IMR-90 (cell line): ENCODE measurements around the gene ZMIZ2. TPM values are rescaled to one million over a fixed set of nuclear protein-coding genes. Genes with fewer than 3 reads are reported as not detected.

Experiments
- ATAC-seq: fragments of 200-7000 bp; cut with Tn5 transposase; 2 replicates; pipeline ENCODE4 v1.9.1; 2020; ENCODE audit warnings: low read depth, mild to moderate bottlenecking, moderate library complexity
- BruUV-seq: library from RNA; stranded (reverse); fragments of 400-500 nt; replicated peaks from 2 replicates; lab custom pipeline; 2021; lab: Mats Ljungman, UMichigan
- CTCF ChIA-PET: fragments of 300-600 bp; formaldehyde crosslinking; extraction: SDS; loops from one replicate; lab custom pipeline; 2021; ENCODE audit warnings: antibody characterized with exemption; lab: Yijun Ruan, JAX
- POLR2A ChIA-PET: fragments of 300-600 bp; sonication (Branson Sonifier 250); formaldehyde crosslinking; loops from one replicate; lab custom pipeline; 2022; ENCODE audit warnings: antibody characterized with exemption; ENCODE audit not compliant: unreplicated experiment; lab: Charles Lee
- DNase-seq: peaks from one replicate; pipeline ENCODE4 v3.0.0; 2013
- H2AFZ ChIP-seq: replicated peaks from 2 replicates; pipeline ENCODE3; 2013; ENCODE audit warnings: low read length, mild to moderate bottlenecking; ENCODE audit not compliant: poor library complexity
- H2AK5ac ChIP-seq: 2 replicates; pipeline ENCODE4 v1.6.1; 2013; ENCODE audit warnings: low read depth, low read length, inconsistent platforms
- H2AK9ac ChIP-seq: replicated peaks from 2 replicates; pipeline ENCODE3; 2013; ENCODE audit warnings: mild to moderate bottlenecking, low read depth, low read length, moderate library complexity; ENCODE audit not compliant: poor library complexity
- H2BK120ac ChIP-seq: 2 replicates; pipeline ENCODE4 v1.6.1; 2013; ENCODE audit warnings: low read depth, low read length, inconsistent platforms
- H2BK15ac ChIP-seq: 3 replicates; pipeline ENCODE4 v1.6.1; 2013; ENCODE audit warnings: low read depth, low read length, inconsistent platforms
- H2BK20ac ChIP-seq: 2 replicates; pipeline ENCODE4 v1.6.1; 2013; ENCODE audit warnings: low read depth, mild to moderate bottlenecking, inconsistent platforms, low read length, moderate library complexity
- H2BK5ac ChIP-seq: 2 replicates; pipeline ENCODE4 v1.6.1; 2013; ENCODE audit warnings: mild to moderate bottlenecking, low read depth, low read length, inconsistent platforms; ENCODE audit not compliant: poor library complexity, severe bottlenecking
- H3K14ac ChIP-seq: replicated peaks from 2 replicates; pipeline ENCODE4 v1.6.1; 2013; ENCODE audit warnings: low read depth, low read length, inconsistent platforms
- H3K18ac ChIP-seq: 2 replicates; pipeline ENCODE4 v1.6.1; 2013; ENCODE audit warnings: low read depth, low read length, control low read depth
- H3K23ac ChIP-seq: 2 replicates; pipeline ENCODE4 v1.6.1; 2013; ENCODE audit warnings: low read depth, low read length, inconsistent platforms
- H3K27ac ChIP-seq: 2 replicates; pipeline ENCODE4 v1.5.1; 2013; ENCODE audit warnings: mild to moderate bottlenecking, control low read depth, low read length; ENCODE audit not compliant: insufficient read depth
- H3K27me3 ChIP-seq: 2 replicates; pipeline ENCODE4 v1.6.1; 2013; ENCODE audit warnings: low read length; ENCODE audit not compliant: control insufficient read depth, insufficient read depth
- H3K36me3 ChIP-seq: 2 replicates; pipeline ENCODE4 v1.6.1; 2013; ENCODE audit warnings: low read length, mixed read lengths; ENCODE audit not compliant: control insufficient read depth, insufficient read depth
- H3K4ac ChIP-seq: 2 replicates; pipeline ENCODE4 v1.6.1; 2013; ENCODE audit warnings: low read depth, low read length, inconsistent platforms
- H3K4me1 ChIP-seq: 2 replicates; pipeline ENCODE4 v1.6.1; 2013; ENCODE audit warnings: low read length, mixed read lengths; ENCODE audit not compliant: control insufficient read depth, insufficient read depth
- H3K4me2 ChIP-seq: 2 replicates; pipeline ENCODE4 v1.6.1; 2013; ENCODE audit warnings: low read depth, mild to moderate bottlenecking, control low read depth, low read length, moderate library complexity
- H3K4me3 ChIP-seq: 2 replicates; pipeline ENCODE4 v1.5.1; 2013; ENCODE audit warnings: low read depth, mild to moderate bottlenecking, control low read depth, low read length, moderate library complexity; ENCODE audit not compliant: insufficient read depth
- H3K56ac ChIP-seq: 2 replicates; pipeline ENCODE4 v1.6.1; 2013; ENCODE audit warnings: low read length, inconsistent platforms; ENCODE audit not compliant: insufficient read depth; ENCODE audit errors: extremely low read depth
- H3K79me1 ChIP-seq, 2 experiments: 2 replicates each; pipeline ENCODE4 v1.6.1; 2013; ENCODE audit warnings: low read length in 2 of 2, inconsistent platforms in 1 of 2, low read depth in 1 of 2
- H3K9ac ChIP-seq: 2 replicates; pipeline ENCODE4 v1.6.1; 2013; ENCODE audit warnings: low read depth, low read length, control low read depth
- H3K9me1 ChIP-seq: 2 replicates; pipeline ENCODE4 v1.6.1; 2013; ENCODE audit warnings: low read length, inconsistent platforms; ENCODE audit not compliant: insufficient read depth
- H3K9me3 ChIP-seq: 2 replicates; pipeline ENCODE4 v1.6.1; 2013; ENCODE audit warnings: low read length; ENCODE audit not compliant: control insufficient read depth, insufficient read depth
- H4K20me1 ChIP-seq: 2 replicates; pipeline ENCODE4 v1.6.1; 2013; ENCODE audit warnings: low read length, inconsistent platforms; ENCODE audit not compliant: insufficient read depth
- H4K5ac ChIP-seq: 2 replicates; pipeline ENCODE4 v1.6.1; 2013; ENCODE audit warnings: mild to moderate bottlenecking, low read depth, low read length, control low read depth
- H4K8ac ChIP-seq, 2 experiments: 2 replicates each; pipeline ENCODE4 v1.6.1; 2013; ENCODE audit warnings: low read depth in 2 of 2, low read length in 2 of 2, control low read depth in 1 of 2, inconsistent platforms in 1 of 2
- H4K91ac ChIP-seq: 2 replicates; pipeline ENCODE4 v1.6.1; 2013; ENCODE audit warnings: low read depth, low read length, inconsistent platforms; ENCODE audit not compliant: insufficient read depth
- CEBPB ChIP-seq: IDR thresholded peaks from 2 replicates; pipeline ENCODE4 v1.6.1; 2012; ENCODE audit warnings: low read depth, low read length, improper control_type of control experiment
- CHD1 ChIP-seq: IDR thresholded peaks from 2 replicates; pipeline ENCODE4 v1.6.1; 2012; ENCODE audit warnings: low read depth, low read length, improper control_type of control experiment
- FOS ChIP-seq: fragments of 150-350 bp; IDR thresholded peaks from 2 replicates; pipeline ENCODE4 v1.6.1; 2016; ENCODE audit warnings: low read depth, low read length
- NFE2L2 ChIP-seq: fragments of 150-350 bp; IDR thresholded peaks from 2 replicates; pipeline ENCODE4 v1.6.1; 2016; ENCODE audit warnings: low read depth, mild to moderate bottlenecking, low read length
- WGBS, 2 experiments: methylation state at CpG; one replicate each; pipeline versions ENCODE4 v1.1.5 to v1.1.7; 2013; ENCODE audit warnings: missing lambda C conversion rate in 2 of 2; ENCODE audit not compliant: insufficient read length in 1 of 2; ENCODE audit errors: extremely low coverage in 2 of 2; 5-methylcytosine and 5-hydroxymethylcytosine counted together
- dilution Hi-C: fragments of 300-500 bp; cut with HindIII; formaldehyde crosslinking; loops from one replicate; pipeline ENCODE4 v1.14.3; 2018; ENCODE audit warnings: low sequenced_read_pairs; ENCODE audit not compliant: unreplicated experiment
- in situ Hi-C: fragments of 300-500 bp; cut with MboI; formaldehyde crosslinking; loops from 3 replicates; pipeline ENCODE4 v1.14.3; 2019; ENCODE audit warnings: low sequenced_read_pairs, inconsistent platforms, mixed read lengths
- intact Hi-C: fragments of 100-400 bp; cut with micrococcal nuclease; formaldehyde crosslinking; loops from 2 replicates; pipeline ENCODE4 v1.10.0; 2022
- polyA plus RNA-seq, 3 experiments: library from polyadenylated mRNA; depleted of rRNA; stranded (reverse); fragments of >200 nt; gene quantifications; 2 replicates each; pipeline ENCODE4 v1.2.3, GENCODE V29; 2012; ENCODE audit warnings: low replicate concordance in 1 of 3
- total RNA-seq: library from RNA; depleted of rRNA; stranded (reverse); fragments of >200 nt; gene quantifications from 2 replicates; pipeline ENCODE4 v1.2.3, GENCODE V29; 2012
- TF ChIP-seq, protein P1 (sequence below): conservative IDR thresholded peaks from 2 replicates; pipeline ENCODE4 v1.5.1; 2012; ENCODE audit warnings: mild to moderate bottlenecking, low read depth, low read length, improper control_type of control experiment
- TF ChIP-seq, protein P2 (sequence below): fragments of 150-350 bp; IDR thresholded peaks from 2 replicates; pipeline ENCODE4 v1.6.1; 2017; ENCODE audit warnings: mild to moderate bottlenecking, antibody characterized with exemption, low read length, low read depth

Gene ZMIZ2
- total and polyA plus RNA-seq, 2 of the 4 experiments (the other 2 are of a cell fraction) = 3.0 to 24.0 TPM

GRCh38 chr7:44738051-44738723 lies 10.5 kb upstream of the ZMIZ2 start:
- ChIA-PET POLR2A (interaction anchor here (0.6 kb wide), 1 partner anchor 10 kb away, joined by 3 read pairs; no protein-coding TSS in a partner anchor), CTCF (no interaction called here)

More at GRCh38 chr7:44738051-44738723, 10.5 kb upstream of the ZMIZ2 start:
- no peak overlapping the region for H3K4me2 ChIP-seq
- no peak overlapping the region for H2AK9ac ChIP-seq
- H4K91ac ChIP-seq = peak overlapping the region; percentile 73
- H2BK15ac ChIP-seq = peak overlapping the region; percentile 73
- DNase-seq = peak; percentile 11
- H3K9me3 ChIP-seq = no peaks in the 10 kb centered on the region
- H4K5ac ChIP-seq = peak overlapping the region; percentile 2; the same call in 1 of the 2 replicates
- H3K27ac ChIP-seq = 0 out of 2 replicates have a peak overlapping the region, but pooled peaks have one; percentile 34
- H3K9me1 ChIP-seq = peaks cover 14% of the 10 kb centered on the region
- peak overlapping the region in 1 of 2 experiments; percentile 67; a peak in 1 of 4 replicates for H4K8ac ChIP-seq
- peaks cover 0 to 9% of the 10 kb centered on the region in 2 experiments; a peak in 2 of 4 replicates for H3K79me1 ChIP-seq
- H2BK20ac ChIP-seq = peak overlapping the region; percentile 13; the same call in 1 of the 2 replicates
- no peak overlapping the region for H3K23ac ChIP-seq
- peak overlapping the region; percentile 42 for H2BK5ac ChIP-seq
- no TSS peak for BruUV-seq
- in situ Hi-C loops = no loop called here
- H3K56ac ChIP-seq = no peak overlapping the region
- H3K36me3 ChIP-seq = no peaks in the 10 kb centered on the region
- peak overlapping the region; percentile 11 for H2AFZ ChIP-seq
- 100% methylated on average over 1 of the region's 4 CpGs; no CpG with 5 or more reads in 1 of the 2 experiments for WGBS, 2 experiments
- H3K18ac ChIP-seq = peak overlapping the region; percentile 5; the same call in 1 of the 2 replicates
- H3K4ac ChIP-seq = peak overlapping the region; percentile 70
- intact Hi-C loops = no loop called here
- no peak overlapping the region for H3K4me3 ChIP-seq
- no peak for TF ChIP-seq NFE2L2
- TF ChIP-seq, protein P1, sequence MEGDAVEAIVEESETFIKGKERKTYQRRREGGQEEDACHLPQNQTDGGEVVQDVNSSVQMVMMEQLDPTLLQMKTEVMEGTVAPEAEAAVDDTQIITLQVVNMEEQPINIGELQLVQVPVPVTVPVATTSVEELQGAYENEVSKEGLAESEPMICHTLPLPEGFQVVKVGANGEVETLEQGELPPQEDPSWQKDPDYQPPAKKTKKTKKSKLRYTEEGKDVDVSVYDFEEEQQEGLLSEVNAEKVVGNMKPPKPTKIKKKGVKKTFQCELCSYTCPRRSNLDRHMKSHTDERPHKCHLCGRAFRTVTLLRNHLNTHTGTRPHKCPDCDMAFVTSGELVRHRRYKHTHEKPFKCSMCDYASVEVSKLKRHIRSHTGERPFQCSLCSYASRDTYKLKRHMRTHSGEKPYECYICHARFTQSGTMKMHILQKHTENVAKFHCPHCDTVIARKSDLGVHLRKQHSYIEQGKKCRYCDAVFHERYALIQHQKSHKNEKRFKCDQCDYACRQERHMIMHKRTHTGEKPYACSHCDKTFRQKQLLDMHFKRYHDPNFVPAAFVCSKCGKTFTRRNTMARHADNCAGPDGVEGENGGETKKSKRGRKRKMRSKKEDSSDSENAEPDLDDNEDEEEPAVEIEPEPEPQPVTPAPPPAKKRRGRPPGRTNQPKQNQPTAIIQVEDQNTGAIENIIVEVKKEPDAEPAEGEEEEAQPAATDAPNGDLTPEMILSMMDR = no peak
- no peak for TF ChIP-seq FOS
- no peak for TF ChIP-seq CHD1
- TF ChIP-seq, protein P2, sequence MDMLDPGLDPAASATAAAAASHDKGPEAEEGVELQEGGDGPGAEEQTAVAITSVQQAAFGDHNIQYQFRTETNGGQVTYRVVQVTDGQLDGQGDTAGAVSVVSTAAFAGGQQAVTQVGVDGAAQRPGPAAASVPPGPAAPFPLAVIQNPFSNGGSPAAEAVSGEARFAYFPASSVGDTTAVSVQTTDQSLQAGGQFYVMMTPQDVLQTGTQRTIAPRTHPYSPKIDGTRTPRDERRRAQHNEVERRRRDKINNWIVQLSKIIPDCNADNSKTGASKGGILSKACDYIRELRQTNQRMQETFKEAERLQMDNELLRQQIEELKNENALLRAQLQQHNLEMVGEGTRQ = no peak
- peak; percentile 65 for TF ChIP-seq CEBPB
- no peaks in the 10 kb centered on the region for H4K20me1 ChIP-seq
- peak overlapping the region; percentile 96 for H2AK5ac ChIP-seq
- ATAC-seq = no peak
- H2BK120ac ChIP-seq = peak overlapping the region; percentile 22
- no peak overlapping the region for H3K9ac ChIP-seq
- peak overlapping the region; percentile 24; the same call in 1 of the 2 replicates for H3K14ac ChIP-seq
- H3K4me1 ChIP-seq = peaks cover 14% of the 10 kb centered on the region
- dilution Hi-C loops = no loop called here
- H3K27me3 ChIP-seq = no peaks in the 10 kb centered on the region
